HL-60/S4 treated with retinoic acid at 250 ng/mL for 4 days and 3 days (cell line): ENCODE results near the gene SNRPB2.

ENCODE experiments used
- in situ Hi-C: fragments of 300-500 bp; cut with MboI; formaldehyde crosslinking; loops from 2 replicates; pipeline ENCODE4 v1.7.0; 2022; ENCODE audit warnings: low sequenced_read_pairs

SNRPB2 gene

GRCh38 chr20:16729565-16730460, at the start of gene SNRPB2:
Gene SNRPB2 (plus strand): TSS chr20:16730026. CDS start chr20:16731703, 1,677 bp downstream.
- in situ Hi-C loops: no loop called here

- in situ Hi-C loops: no loop called here
Observed at GRCh38 chr20:16684416-16684815, 45.4 kb upstream of the SNRPB2 start.

GRCh38 chr20:16689906-16690305, 39.9 kb upstream of the SNRPB2 start:
- in situ Hi-C loops: no loop called here

GRCh38 chr20:16691381-16691780, 38.4 kb upstream of the SNRPB2 start:
- in situ Hi-C loops: no loop called here

- in situ Hi-C loops: no loop called here
Observed at GRCh38 chr20:16692009-16692408, 37.8 kb upstream of the SNRPB2 start.

GRCh38 chr20:16692442-16692841, 37.4 kb upstream of the SNRPB2 start:
- in situ Hi-C loops: no loop called here

GRCh38 chr20:16693278-16693677, 36.5 kb upstream of the SNRPB2 start:
- in situ Hi-C loops: no loop called here

- in situ Hi-C loops: no loop called here
Observed at GRCh38 chr20:16694161-16694560, 35.7 kb upstream of the SNRPB2 start.

- in situ Hi-C loops: no loop called here
Observed at GRCh38 chr20:16695628-16696027, 34.2 kb upstream of the SNRPB2 start.

- in situ Hi-C loops: no loop called here
Observed at GRCh38 chr20:16699293-16699692, 30.5 kb upstream of the SNRPB2 start.

- in situ Hi-C loops: no loop called here
Observed at GRCh38 chr20:16701296-16701695, 28.5 kb upstream of the SNRPB2 start.

GRCh38 chr20:16703570-16703969, 26.3 kb upstream of the SNRPB2 start:
- in situ Hi-C loops: no loop called here

GRCh38 chr20:16707674-16708073, 22.2 kb upstream of the SNRPB2 start:
- in situ Hi-C loops: no loop called here

- in situ Hi-C loops: no loop called here
Observed at GRCh38 chr20:16708602-16709001, 21.2 kb upstream of the SNRPB2 start.

- in situ Hi-C loops: no loop called here
Observed at GRCh38 chr20:16709017-16709416, 20.8 kb upstream of the SNRPB2 start.

GRCh38 chr20:16710781-16711180, 19.0 kb upstream of the SNRPB2 start:
- in situ Hi-C loops: no loop called here

- in situ Hi-C loops: no loop called here
Observed at GRCh38 chr20:16711661-16712258, 18.1 kb upstream of the SNRPB2 start.

GRCh38 chr20:16712511-16712947, 17.3 kb upstream of the SNRPB2 start:
- in situ Hi-C loops: no loop called here

- in situ Hi-C loops: no loop called here
Observed at GRCh38 chr20:16713066-16713465, 16.8 kb upstream of the SNRPB2 start.

GRCh38 chr20:16714242-16714641, 15.6 kb upstream of the SNRPB2 start:
- in situ Hi-C loops: no loop called here

- in situ Hi-C loops: no loop called here
Observed at GRCh38 chr20:16714751-16715150, 15.1 kb upstream of the SNRPB2 start.

GRCh38 chr20:16719421-16719820, 10.4 kb upstream of the SNRPB2 start:
- in situ Hi-C loops: no loop called here
